ENCODE measurements around the gene BACH2. TPM values are rescaled to one million over a fixed set of nuclear protein-coding genes. Genes with fewer than 3 reads are reported as not detected.

The BACH2 gene
- total and polyA plus RNA-seq, 2 of the 4 experiments (the other 2 are of a cell fraction): 1.3 to 1.4 TPM

DNA sequence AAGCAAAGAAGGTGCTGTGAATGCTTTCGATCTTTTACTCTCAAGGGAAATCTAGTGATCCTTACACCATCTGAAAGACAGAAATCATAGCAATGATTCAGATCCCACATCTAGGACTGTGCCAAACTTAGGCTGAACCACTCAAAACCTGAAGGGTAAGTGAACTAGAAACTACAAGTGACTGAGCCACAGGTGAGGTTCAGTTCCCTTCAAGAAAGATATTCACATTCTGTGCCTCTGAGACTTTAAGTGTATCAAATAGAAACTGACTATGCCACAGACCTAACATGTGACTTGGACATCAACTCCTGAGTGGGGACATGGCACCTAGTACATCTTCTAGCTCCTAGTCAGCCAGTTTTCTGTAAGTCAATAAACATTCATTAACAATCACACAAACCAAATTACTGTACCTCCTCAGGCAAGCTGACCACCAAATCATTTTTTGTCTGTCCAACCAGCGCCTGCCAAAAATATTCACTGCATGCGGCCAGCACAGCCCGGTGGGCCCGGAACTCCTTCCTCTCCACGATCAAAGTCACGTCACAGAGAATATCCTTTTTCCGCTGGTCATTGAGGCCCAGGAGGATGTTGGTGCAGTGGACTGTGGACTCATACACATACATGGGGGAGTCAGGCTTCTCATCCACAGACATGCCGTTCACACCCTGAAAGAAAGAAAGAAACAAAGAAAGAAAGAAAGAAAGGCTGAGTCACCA is 288.3 kb downstream of the BACH2 start:
- WGBS, 2 experiments (ENCODE audit: extremely low coverage in 2 of 2, insufficient read length in 1 of 2): 100% methylated on average over 3 of the region's 9 CpGs; no CpG with 5 or more reads in 1 of the 2 experiments
- no peak overlapping the region for H2AK9ac ChIP-seq (replicated peaks; ENCODE audit: low read depth, low read length, poor library complexity)
- no peaks in the 10 kb centered on the region for H3K9me3 ChIP-seq (ENCODE audit: control insufficient read depth, insufficient read depth, low read length)
- H3K14ac ChIP-seq (replicated peaks; ENCODE audit: low read depth, low read length): peak overlapping the region; percentile 76
- peaks cover 8% of the 10 kb centered on the region for H3K9me1 ChIP-seq (ENCODE audit: insufficient read depth, low read length)
- no peak overlapping the region for H3K4me3 ChIP-seq (ENCODE audit: insufficient read depth, low read depth, low read length)
- no peaks in the 10 kb centered on the region for H4K20me1 ChIP-seq (ENCODE audit: insufficient read depth, low read length)
- H3K56ac ChIP-seq (ENCODE audit: extremely low read depth, insufficient read depth, low read length): no peak overlapping the region
- no peaks in the 10 kb centered on the region for H3K36me3 ChIP-seq (ENCODE audit: control insufficient read depth, insufficient read depth, low read length)
- peak overlapping the region; percentile 76 for H2BK120ac ChIP-seq (ENCODE audit: low read depth, low read length)
- no peak overlapping the region for H3K9ac ChIP-seq (ENCODE audit: low read depth, low read length)
- in situ Hi-C loops (cut with MboI; ENCODE audit: low sequenced_read_pairs) (no loop called here), intact Hi-C loops (cut with micrococcal nuclease) (no loop called here), dilution Hi-C loops (cut with HindIII; ENCODE audit: low sequenced_read_pairs, unreplicated experiment) (no loop called here)
- H3K4me1 ChIP-seq (ENCODE audit: control insufficient read depth, insufficient read depth, low read length): peaks cover 11% of the 10 kb centered on the region
- H4K91ac ChIP-seq (ENCODE audit: insufficient read depth, low read depth, low read length): peak overlapping the region; percentile 52
- BruUV-seq (replicated peaks): no TSS peak
- peak overlapping the region; percentile 83 for H2AK5ac ChIP-seq (ENCODE audit: low read depth, low read length)
- no peak overlapping the region for H2AFZ ChIP-seq (replicated peaks; ENCODE audit: low read length, poor library complexity)
- H4K5ac ChIP-seq (ENCODE audit: low read depth, low read length): peak overlapping the region; percentile 27; the same call in 1 of the 2 replicates
- H3K79me1 ChIP-seq (ENCODE audit: low read depth in 1 of 2, low read length in 2 of 2): no peaks in the 10 kb centered on the region
- H3K18ac ChIP-seq (ENCODE audit: low read depth, low read length): peak overlapping the region; percentile 33; the same call in 1 of the 2 replicates
- H4K8ac ChIP-seq (ENCODE audit: low read depth in 2 of 2, low read length in 2 of 2): peak overlapping the region; percentile 25 to 73; a peak in 3 of 4 replicates
- peak overlapping the region; percentile 76 for H3K4ac ChIP-seq (ENCODE audit: low read depth, low read length)
- ChIA-PET CTCF (interaction anchor here (0.6 kb wide), 1 partner anchor 120 kb away, joined by 4 read pairs; no protein-coding TSS in a partner anchor), POLR2A (ENCODE audit: unreplicated experiment) (no interaction called here)
- DNase-seq (no peak), ATAC-seq (ENCODE audit: low read depth) (no peak)
- peak overlapping the region; percentile 15 for H2BK5ac ChIP-seq (ENCODE audit: low read depth, low read length, poor library complexity, severe bottlenecking)
- peak overlapping the region; percentile 72; the same call in 1 of the 2 replicates for H3K23ac ChIP-seq (ENCODE audit: low read depth, low read length)
- H3K27ac ChIP-seq (ENCODE audit: insufficient read depth, low read length): 0 out of 2 replicates have a peak overlapping the region, but pooled peaks have one; percentile 2
- TF ChIP-seq CHD1 (IDR thresholded peaks at IDR 0.05; ENCODE audit: low read depth, low read length) (no peak), RCOR1 (IDR thresholded peaks at IDR 0.05; ENCODE audit: insufficient replicate concordance, low read length) (no peak), CEBPB (IDR thresholded peaks at IDR 0.05; ENCODE audit: low read depth, low read length) (no peak), FOS (IDR thresholded peaks at IDR 0.05; ENCODE audit: low read depth, low read length) (no peak), RFX5 (IDR thresholded peaks at IDR 0.05; ENCODE audit: low read depth, low read length) (no peak), MAFK (IDR thresholded peaks at IDR 0.05; ENCODE audit: low read depth, low read length) (no peak), BHLHE40 (IDR thresholded peaks at IDR 0.05; ENCODE audit: low read depth, low read length) (no peak), SMC3 (IDR thresholded peaks at IDR 0.05; ENCODE audit: low read depth, low read length) (no peak), MAZ (IDR thresholded peaks at IDR 0.05; ENCODE audit: borderline replicate concordance, low read depth, low read length) (no peak), NFE2L2 (IDR thresholded peaks at IDR 0.05; ENCODE audit: low read depth, low read length) (no peak), USF2 (IDR thresholded peaks at IDR 0.05; ENCODE audit: low read depth, low read length) (no peak)
- TF ChIP-seq, protein P1, sequence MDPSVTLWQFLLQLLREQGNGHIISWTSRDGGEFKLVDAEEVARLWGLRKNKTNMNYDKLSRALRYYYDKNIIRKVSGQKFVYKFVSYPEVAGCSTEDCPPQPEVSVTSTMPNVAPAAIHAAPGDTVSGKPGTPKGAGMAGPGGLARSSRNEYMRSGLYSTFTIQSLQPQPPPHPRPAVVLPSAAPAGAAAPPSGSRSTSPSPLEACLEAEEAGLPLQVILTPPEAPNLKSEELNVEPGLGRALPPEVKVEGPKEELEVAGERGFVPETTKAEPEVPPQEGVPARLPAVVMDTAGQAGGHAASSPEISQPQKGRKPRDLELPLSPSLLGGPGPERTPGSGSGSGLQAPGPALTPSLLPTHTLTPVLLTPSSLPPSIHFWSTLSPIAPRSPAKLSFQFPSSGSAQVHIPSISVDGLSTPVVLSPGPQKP (IDR thresholded peaks at IDR 0.05; ENCODE audit: borderline replicate concordance, low read depth, low read length): no peak
- TF ChIP-seq, protein P2, sequence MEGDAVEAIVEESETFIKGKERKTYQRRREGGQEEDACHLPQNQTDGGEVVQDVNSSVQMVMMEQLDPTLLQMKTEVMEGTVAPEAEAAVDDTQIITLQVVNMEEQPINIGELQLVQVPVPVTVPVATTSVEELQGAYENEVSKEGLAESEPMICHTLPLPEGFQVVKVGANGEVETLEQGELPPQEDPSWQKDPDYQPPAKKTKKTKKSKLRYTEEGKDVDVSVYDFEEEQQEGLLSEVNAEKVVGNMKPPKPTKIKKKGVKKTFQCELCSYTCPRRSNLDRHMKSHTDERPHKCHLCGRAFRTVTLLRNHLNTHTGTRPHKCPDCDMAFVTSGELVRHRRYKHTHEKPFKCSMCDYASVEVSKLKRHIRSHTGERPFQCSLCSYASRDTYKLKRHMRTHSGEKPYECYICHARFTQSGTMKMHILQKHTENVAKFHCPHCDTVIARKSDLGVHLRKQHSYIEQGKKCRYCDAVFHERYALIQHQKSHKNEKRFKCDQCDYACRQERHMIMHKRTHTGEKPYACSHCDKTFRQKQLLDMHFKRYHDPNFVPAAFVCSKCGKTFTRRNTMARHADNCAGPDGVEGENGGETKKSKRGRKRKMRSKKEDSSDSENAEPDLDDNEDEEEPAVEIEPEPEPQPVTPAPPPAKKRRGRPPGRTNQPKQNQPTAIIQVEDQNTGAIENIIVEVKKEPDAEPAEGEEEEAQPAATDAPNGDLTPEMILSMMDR (conservative IDR thresholded peaks at IDR 0.05; ENCODE audit: low read depth, low read length): no peak
- H3K4me2 ChIP-seq (ENCODE audit: low read depth, low read length): no peak overlapping the region
- peak overlapping the region; percentile 51; the same call in 1 of the 2 replicates for H2BK20ac ChIP-seq (ENCODE audit: low read depth, low read length)
- H3K27me3 ChIP-seq (ENCODE audit: control insufficient read depth, insufficient read depth, low read length): no peaks in the 10 kb centered on the region
- H2BK15ac ChIP-seq (ENCODE audit: low read depth, low read length): peak overlapping the region; percentile 80; the same call in 2 of the 3 replicates
